Activated CD4-positive, alpha-beta T cell treated with anti-CD3 and anti-CD28 coated beads for 4 hours (primary cell): Measurements from ENCODE around the gene FAM78A.
"Not testable (repeated sequence)": the region's sequence is repeated elsewhere in the genome, so short reads cannot be mapped to it uniquely, and the experiment has no call there.

Experiments used
- DNase-seq, 2 donors: peaks; one replicate each; pipeline ENCODE4 v3.0.0-alpha.2; 2020

The FAM78A gene

GRCh38 chr9:131262327-131263032 lies 13.8 kb downstream of the FAM78A start:
- no peak for DNase-seq

- no peak for DNase-seq
Observed at GRCh38 chr9:131260751-131261452, 15.4 kb downstream of the FAM78A start.

DNA sequence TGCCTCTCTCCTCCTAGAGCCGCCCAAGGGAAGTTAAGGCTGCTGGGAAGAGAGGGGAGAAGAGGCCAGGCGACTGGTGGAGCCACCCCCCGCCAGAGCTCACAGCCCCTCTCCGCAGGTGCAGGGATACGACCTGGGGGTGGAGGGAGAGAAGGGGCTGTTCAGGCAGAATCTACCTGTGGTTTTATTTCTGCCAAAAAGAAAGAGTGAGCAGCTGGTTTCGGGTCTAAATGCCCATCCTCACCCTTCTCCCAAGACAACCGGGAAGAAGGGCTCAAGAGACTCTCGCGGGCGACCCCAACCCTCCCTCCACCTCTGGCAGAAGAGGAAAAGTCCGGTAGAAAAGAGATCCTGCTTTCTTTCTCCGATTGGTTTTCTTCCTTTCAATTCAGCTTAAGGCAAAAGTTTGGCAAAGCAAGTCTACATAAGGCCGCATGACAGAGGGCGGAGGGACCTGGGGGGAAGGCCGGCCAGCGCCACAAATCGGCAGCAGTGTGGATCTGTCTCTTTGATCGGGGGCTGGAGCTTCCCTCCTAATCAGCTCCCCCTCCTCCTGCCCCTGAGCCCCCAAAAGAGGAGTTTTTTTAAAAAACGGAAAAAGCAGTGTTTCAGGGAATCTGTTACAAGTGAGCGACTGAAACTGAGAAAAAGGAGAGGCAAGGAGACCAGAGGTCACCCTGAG lies 16.3 kb downstream of the FAM78A start:
- DNase-seq, result no peak

DNA sequence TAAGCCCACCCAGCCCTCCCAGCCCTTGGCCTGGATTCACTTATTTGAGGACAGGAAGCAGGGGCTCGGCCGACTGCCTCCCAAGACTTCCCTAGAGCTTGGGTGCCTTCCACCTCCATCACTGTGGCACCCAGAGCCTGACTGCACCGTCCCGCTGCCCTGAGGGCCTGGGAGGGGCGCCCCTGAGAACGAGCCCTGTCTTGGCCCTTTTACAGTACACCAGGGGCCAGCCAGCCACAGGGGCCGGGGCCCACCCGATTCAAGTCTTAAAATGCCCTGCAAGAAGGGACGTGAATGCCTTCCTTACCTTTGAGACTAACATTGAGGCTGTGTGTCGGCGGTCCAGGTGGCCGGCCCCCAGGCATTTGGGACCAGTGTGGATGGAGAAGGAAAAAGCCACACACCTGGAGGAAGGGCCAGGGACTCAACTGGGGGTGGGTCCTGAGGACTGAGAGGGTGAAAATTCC lies 16.8 kb downstream of the FAM78A start:
- DNase-seq, result no peak

DNA sequence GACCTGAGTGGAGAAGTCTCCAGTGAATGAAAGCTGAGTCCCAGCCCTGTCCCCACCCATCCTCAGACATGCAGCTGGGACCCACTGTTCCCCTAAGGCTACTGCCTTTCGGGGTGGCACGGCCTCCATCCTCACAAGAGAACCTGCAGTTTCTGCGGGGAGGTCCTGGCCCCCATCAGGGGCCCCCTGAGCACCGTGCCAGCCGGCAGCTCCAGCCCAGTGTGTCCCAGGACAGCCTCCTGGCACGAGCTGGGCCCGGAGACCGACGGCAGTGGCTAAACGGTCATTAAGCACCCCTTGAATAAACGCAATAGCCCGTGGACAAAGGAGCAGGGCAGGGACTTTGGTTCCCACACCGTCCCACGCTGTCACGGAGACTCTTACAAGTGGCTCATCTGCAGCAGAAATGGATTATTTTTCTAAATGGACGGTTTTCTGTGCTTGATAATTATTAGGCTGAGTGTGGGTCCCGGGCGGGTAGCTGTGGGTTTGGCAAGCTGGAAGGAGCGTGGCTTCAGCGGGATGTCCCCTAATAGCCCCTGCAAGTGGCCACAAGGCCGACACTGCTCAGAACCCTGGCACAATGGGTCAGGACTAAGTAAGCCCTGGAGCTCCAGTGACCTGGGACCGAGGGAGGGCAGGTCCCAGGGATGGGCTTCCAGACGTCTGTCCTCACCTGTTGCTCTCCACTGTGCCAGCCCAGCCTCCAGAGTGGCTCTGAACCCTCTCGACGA lies 17.4 kb downstream of the FAM78A start:
- no peak for DNase-seq

GRCh38 chr9:131258186-131258585 lies 18.1 kb downstream of the FAM78A start:
- DNase-seq, result no peak

GRCh38 chr9:131257266-131258025 lies 18.9 kb downstream of the FAM78A start:
- no peak for DNase-seq

DNA sequence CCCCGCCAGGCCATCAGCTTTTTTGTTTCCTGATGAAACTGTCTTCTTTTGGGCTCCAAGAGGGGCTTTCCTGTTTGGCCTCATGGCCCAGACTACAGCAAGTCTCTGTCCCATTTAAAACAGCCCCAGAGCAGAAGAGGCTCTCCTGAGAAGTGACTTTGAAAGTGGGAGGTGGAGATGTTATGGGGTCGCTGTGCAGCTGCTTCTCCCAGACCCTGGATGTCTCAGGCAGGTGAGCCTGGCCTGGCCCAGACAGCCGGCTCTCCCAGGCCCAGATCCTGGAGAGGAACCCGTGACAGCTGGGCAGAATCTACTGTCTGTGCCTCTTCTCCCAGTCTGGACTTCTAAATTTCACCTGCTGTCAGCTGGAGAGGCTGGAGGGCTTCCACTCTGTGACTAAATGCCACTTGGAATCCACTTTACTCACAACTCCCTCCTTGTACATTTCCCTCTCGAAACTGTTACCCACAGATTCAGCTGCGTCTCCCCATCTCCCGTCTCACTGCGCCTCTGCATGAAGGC lies 20.6 kb downstream of the FAM78A start:
- no peak for DNase-seq

DNA sequence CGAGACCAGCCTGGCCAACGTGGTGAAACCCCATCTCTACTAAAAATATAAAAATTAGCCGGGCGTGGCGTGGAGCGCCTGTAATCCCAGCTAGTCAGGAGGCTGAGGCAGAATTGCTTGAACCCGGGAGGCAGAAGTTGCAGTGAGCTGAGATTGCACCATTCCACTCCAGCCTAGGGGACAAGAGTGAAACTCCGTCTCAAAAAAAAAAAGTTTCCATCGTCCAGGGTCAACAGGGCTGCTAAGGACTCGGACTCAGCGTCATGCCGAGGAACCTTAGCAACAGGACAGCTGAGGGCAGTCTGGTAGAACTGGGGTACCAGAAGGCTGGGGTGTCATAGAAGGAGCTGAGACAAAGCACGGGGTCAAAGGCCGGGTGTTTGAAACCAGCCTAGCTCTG lies 21.7 kb downstream of the FAM78A start:
- no peak for DNase-seq

DNA sequence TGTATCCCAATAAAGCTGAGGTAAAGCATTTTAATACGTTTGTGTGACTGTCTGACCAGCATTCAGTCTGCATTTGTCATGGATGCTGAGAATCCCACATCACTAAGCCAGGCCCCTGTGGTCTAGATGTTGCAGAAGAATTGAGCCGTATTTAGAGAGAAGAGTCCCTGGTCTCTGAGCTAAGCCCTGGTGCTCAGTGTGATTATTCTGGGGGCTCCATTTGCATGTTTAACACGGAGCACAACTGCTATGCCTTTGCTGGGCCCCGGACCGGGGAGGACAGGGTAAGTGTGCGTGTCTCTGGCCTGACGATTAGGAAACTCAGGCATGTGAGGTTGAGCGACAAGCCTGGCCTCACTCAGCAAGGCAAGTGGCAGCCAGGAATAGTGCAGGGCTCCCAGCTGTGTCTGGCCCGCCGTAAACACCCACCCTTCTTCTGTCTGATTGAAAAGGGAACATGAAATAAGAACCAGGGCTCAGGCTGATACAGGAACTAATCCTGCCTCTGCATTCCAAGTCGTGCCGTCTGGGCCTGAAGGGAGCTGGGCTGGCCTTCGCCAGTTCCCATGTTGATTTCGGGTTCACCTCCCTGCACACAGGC lies 22.3 kb downstream of the FAM78A start:
- DNase-seq, result no peak

DNA sequence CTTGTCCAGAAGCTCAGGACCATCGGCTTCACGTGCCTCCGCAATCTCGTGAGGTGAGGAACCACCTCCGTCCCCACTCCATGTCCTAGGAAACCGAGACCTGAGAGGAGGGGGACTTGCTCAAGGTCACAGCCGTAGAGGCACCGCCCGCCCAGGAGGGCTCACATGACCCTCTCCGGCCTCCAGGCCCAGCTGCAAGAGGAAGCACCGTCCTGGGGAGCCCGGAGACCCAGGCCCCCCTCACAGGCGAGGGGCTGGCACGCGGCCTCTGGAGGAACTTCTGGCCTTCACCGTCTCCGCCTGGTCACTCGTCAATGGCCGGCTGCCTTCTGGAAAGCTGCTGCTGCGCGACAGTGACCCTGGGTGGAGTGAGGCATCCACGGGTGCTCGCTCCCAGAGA lies 24.2 kb downstream of the FAM78A start:
- DNase-seq, result no peak

DNA sequence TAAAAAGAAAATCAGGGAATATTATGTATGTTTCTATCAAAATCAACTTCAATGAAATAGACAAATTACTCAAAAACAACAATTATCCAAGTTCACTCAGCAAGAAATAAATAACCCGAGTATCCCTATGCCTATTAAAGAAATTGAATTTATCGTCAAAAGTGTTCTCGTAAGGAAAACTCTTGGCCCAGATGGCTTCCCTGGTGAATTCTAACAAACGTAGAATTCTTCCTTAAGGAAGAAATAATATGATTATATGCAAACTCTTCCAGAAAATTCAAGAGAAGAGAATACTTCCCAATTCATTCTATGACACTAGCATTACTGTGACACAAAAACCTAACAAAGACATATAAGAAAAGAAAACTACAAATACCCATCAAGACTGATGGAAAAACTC lies 29.7 kb downstream of the FAM78A start:
- DNase-seq, result no peak

DNA sequence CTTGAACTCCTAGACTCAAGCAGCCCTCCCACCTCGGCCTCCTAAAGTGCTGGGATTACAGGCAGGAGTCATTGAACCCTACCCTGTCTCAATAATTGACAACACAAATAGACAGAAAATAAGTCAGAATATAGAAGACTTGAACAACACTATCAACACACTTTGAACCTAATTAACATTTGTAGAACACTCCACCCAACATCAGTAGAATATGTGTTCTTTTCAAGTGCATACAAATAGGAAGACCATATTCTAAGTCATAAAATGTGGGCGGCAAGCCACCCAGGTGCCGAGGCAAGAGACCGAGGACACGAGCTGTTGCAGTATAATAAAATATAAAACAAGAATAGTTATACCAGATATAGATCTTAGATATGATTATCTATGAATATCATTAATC lies 32.0 kb downstream of the FAM78A start:
- DNase-seq, result not testable (repeated sequence)

DNA sequence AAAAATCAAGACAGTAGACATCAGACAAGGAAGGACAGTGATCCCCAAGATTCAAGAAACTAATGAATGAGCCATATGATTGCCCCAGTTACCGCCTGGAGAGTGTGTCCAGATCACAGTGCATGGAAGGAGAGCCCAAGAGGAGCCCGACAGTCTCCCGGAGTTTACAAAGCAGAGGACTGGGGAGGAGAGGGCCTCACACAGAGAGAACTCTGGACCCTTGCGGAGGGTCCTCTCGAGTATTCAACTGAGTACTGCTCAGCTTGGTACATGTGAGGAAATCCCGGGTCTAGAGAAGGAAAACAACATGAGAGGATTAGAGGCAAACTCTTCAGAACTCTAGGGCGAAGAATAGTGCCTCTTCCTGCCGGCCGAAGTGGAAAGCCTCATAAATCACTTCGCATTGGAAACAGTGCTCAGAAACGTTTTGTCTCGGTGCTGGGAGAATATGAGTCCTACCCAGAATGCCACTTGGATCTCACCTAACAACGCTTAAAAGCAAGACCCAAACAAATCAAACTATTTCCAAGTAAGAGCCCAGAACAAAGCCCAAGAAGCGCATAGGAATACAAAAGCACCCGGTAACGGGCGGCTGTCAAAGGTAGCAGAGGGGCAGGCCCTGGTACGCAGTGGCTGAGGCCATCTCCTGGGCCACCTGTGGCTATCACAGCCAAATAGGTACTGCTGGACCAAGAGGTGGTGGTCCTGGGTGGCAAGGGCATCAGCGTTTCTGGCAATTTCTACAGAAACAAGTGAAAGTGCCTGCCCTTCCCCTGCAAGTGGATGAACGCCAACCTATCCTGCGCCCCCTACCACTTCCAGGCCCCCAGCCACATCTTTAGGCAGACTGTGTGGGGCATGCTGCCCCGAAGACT lies 36.0 kb downstream of the FAM78A start:
- no peak for DNase-seq

DNA sequence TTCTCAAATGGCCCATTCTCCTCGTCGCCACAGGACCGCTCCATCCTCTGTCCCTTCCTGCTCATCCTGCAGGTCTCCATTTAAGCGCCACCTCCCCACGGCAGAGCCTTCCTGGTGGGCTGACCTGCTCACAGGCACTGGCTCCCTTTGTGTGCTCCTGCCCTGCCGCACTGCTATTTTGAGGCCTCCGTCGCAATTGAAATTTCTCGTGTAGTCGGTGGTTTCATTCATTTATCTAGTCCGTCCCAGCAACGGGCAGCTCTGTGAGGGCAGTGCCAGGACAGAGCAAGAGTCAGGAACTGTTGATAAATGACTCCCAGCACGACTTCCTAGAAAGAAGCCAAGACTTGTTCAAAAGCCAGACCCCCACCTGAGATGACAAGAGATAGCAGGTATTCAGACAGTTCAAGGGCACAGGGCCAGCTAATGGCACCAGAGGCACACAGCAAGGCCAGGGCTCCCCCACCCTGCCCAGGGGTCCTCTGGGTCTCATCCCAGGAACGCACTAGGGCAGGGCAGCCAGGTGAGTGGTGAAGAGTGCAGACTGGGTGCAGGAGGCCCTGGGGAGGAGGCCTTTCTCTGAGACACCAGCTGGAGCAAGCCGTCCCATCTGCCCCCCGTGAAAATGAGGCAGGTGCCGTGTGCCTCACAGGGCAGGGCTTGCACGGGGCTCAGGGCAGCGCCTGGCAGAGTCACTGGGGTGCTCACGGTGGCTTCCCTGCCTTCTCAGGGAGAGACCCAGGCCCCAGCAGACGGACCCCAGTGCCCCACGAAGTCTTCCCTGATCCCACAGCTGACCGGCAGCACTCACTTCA lies 36.9 kb downstream of the FAM78A start:
- DNase-seq, result no peak

GRCh38 chr9:131238402-131239021 lies 37.8 kb downstream of the FAM78A start:
- no peak for DNase-seq

GRCh38 chr9:131237931-131238401 lies 38.3 kb downstream of the FAM78A start:
- peak; percentile 83 for DNase-seq

GRCh38 chr9:131237291-131237690 lies 39.0 kb downstream of the FAM78A start:
- no peak for DNase-seq

DNA sequence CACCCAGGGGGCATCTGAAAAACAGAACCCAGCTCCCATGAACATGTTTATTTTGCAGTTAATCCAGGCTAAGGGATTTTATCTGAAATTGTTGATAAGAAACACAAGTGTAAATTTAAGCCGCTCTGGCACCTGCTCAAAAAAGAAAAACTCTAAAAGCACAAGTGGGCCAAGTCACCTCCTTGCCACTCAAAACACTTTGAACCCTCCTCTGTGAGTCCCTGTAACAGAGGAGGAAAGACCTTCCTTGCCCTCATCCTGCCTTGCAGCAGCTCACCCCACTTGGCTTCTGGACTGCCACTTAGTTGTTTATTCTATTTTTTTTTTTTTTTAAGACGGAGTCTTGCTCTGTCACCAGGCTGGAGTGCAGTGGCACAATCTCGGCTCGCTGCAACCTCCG lies 39.5 kb downstream of the FAM78A start:
- no peak for DNase-seq
